ENCODE data around the gene ZFP1.
"Not testable (repeated sequence)": the region's sequence is repeated elsewhere in the genome, so short reads cannot be mapped to it uniquely, and the experiment has no call there.

The ZFP1 gene

GRCh38 chr16:75113541-75114121, 34.7 kb upstream of the ZFP1 start:
- no peak for DNase-seq

GRCh38 chr16:75114179-75114945, 34.0 kb upstream of the ZFP1 start:
- no peak for DNase-seq

- DNase-seq, result no peak
Observed at GRCh38 chr16:75114946-75115825, 33.1 kb upstream of the ZFP1 start.

- DNase-seq, result no peak
Observed at GRCh38 chr16:75116081-75116910, 32.0 kb upstream of the ZFP1 start, which contains the start of gene LDHD. TSS of gene LDHD (minus strand) at chr16:75116780. CDS start at chr16:75116720, 60 bp downstream.

- DNase-seq, result no peak
Observed at GRCh38 chr16:75116911-75117245, 31.4 kb upstream of the ZFP1 start.

GRCh38 chr16:75118943-75119539, 29.3 kb upstream of the ZFP1 start:
- no peak for DNase-seq

GRCh38 chr16:75120253-75120652, 28.1 kb upstream of the ZFP1 start:
- DNase-seq, result no peak

- no peak for DNase-seq
Observed at GRCh38 chr16:75121949-75122568, 26.3 kb upstream of the ZFP1 start.

GRCh38 chr16:75122609-75123008, 25.7 kb upstream of the ZFP1 start:
- DNase-seq, result no peak

- no peak for DNase-seq
Observed at GRCh38 chr16:75127713-75128415, 20.5 kb upstream of the ZFP1 start.

- DNase-seq, result not testable (repeated sequence)
Observed at GRCh38 chr16:75129421-75130149, 18.7 kb upstream of the ZFP1 start.

- DNase-seq, result no peak
Observed at GRCh38 chr16:75130150-75130771, 18.1 kb upstream of the ZFP1 start.

- no peak for DNase-seq
Observed at GRCh38 chr16:75131081-75131480, 17.2 kb upstream of the ZFP1 start.

- no peak for DNase-seq
Observed at GRCh38 chr16:75138233-75138632, 10.1 kb upstream of the ZFP1 start.

GRCh38 chr16:75138636-75139035, 9.7 kb upstream of the ZFP1 start:
- no peak for DNase-seq

GRCh38 chr16:75139498-75139897, 8.8 kb upstream of the ZFP1 start:
- no peak for DNase-seq

GRCh38 chr16:75143941-75144340, 4.4 kb upstream of the ZFP1 start:
- no peak for DNase-seq

GRCh38 chr16:75147968-75148310, 385 bp upstream of the ZFP1 start:
- DNase-seq, result no peak

- no peak for DNase-seq
Observed at GRCh38 chr16:75151798-75152197, 3.5 kb downstream of the ZFP1 start.

GRCh38 chr16:75152635-75153034, 4.3 kb downstream of the ZFP1 start:
- no peak for DNase-seq
